Stimulated activated CD4-positive, alpha-beta T cell treated with anti-CD3 and anti-CD28 coated beads, Interleukin-1b, Interleukin-23, amount 100 ng/mL, for 1 hour (primary cell): Measurements from ENCODE around the gene IGSF21.
"Not testable (repeated sequence)": the region's sequence is repeated elsewhere in the genome, so short reads cannot be mapped to it uniquely, and the experiment has no call there.

Experiments used
- DNase-seq, 2 donors: peaks; one replicate each; pipeline ENCODE4 v3.0.0-alpha.2; 2020; ENCODE audit warnings: low read depth in 2 of 2

IGSF21 gene

GRCh38 chr1:18145851-18146618 lies 38.4 kb downstream of the IGSF21 start:
- no peak for DNase-seq

DNA sequence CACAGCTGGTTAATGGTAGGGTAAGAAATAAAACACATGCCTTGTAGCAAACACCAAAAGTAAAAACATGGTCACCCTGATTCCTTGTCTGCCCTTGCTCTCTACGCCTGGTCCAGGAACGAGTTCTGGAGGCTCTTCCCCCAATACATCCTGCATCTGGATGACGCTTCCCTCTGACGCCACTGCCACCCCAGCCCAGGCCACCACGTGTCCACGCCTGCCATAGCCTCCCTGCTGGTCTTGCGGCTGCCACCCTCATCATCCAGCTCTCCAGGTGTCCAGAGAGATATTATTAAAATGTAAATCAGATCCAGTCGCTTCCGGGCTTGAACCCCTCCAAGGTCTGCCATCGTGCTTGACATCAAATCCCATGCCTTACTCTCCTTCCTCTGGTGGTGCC lies 39.3 kb downstream of the IGSF21 start:
- DNase-seq = no peak

- DNase-seq = no peak
These were observed 40.1 kb downstream of the IGSF21 start for GRCh38 chr1:18147672-18148071.

GRCh38 chr1:18148461-18148860 lies 40.9 kb downstream of the IGSF21 start:
- no peak for DNase-seq

GRCh38 chr1:18149027-18149641 lies 41.5 kb downstream of the IGSF21 start:
- no peak for DNase-seq

DNA sequence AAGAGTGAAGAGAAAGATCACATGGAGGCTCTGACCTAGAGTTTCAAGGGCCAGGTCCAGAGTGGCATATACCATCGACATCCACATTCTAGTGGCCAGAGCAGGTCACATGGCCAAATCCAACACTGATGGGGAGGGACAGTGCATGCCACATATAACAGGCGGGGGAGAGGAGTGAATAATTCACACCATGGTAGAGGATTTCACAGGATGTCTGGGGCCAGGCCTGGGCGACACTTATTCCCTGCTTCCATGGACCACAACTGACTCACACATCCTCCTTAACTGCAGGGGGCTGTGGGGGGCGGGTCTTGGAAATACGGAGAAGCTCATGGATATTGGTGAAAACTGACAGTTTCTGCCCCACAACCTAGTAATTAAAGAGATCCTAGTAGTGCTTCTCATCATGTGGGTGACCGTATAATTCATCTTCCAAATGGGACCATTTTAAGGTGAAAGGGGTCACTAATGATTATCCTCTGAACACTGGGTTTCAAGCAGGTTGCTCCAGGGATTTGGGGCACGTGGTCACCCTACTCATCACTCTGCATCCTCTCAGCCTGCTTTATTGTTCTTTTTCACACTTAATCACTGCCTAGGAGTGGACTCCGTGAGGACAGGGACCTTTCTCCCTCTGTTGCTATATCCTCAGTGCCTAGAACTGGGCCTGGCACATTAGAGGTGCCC lies 44.0 kb downstream of the IGSF21 start:
- no peak for DNase-seq

DNA sequence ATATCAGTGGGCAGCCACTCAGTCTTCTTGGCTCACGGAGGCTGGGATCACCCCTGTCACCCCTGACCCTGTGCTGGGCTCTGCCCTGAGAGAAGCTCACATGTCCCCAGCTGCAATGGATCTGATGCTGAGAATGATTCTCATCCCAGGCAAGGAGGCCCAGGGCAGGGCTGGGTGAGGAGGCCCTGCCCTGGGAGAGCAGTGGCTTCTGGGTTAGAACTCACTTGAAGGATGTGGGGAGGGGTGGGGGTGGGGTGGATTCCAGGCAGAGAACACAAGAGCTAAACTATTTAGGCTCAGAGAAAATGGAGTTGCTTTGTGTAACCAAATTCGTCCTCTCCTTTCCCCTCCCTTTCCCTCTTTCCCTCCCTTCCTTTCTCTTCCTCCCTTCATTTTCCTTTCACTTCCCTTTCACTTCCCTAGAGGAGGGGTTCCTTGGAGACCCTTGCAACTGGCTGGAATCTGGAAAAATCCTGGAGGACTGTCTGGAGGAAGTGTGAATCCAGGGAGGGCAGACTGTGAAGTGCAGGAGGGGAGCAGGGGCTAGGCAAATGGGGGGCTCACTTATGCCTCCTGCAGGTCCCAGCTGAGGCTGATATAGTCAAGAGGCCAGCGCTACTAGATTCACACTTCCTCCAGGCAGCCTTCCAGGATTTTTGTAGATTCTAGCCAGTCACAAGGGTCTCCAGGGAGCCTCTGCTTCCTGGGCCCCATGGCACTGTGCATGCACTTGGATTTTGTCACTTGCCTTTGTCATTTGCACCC lies 47.0 kb downstream of the IGSF21 start:
- no peak for DNase-seq

DNA sequence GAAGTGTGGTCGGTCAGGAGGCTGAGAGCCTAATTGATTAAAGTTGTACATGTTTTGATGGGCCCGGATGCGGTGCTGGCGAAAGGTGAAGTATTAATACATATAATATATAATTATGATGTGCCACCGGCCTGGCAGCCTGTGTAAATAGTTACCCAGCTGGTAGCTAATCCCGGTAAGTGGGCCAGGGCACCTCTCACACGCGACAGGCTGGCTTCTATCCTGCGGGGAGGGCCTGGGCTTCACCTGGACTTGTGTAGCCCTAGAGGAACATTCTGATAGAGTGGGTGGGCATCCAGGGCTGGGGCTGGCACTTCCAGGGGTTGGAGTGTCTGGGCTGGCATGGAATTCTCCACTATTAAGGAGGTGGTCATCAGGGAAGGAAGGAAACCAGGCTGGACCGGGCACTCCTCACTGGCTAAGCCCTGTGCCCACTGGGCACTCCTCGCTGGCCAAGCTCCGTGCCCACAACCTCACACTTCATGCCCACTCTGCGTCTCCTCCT lies 48.3 kb downstream of the IGSF21 start:
- DNase-seq = no peak

GRCh38 chr1:18157352-18157751 lies 49.8 kb downstream of the IGSF21 start:
- no peak for DNase-seq

GRCh38 chr1:18157968-18158367 lies 50.4 kb downstream of the IGSF21 start:
- no peak for DNase-seq

DNA sequence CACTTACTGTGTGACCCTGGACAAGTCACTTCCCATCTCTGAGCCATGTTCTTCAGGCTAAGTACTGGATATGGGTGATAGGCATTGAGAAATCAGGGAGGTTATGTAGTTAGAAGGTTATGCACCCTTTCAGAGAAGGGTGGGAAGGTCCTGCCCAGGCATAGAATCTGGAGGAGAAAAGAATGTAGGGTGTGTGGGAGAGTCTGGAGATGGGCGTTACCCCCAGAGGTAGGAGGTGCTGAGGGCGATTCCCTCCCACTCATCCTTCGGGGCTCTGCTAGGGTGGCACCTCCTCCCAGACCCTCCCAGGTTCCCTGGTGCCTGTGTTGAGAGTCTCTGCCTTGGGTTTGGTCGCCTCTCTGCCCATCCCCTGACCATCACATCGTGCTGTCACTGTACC lies 51.1 kb downstream of the IGSF21 start:
- no peak for DNase-seq

DNA sequence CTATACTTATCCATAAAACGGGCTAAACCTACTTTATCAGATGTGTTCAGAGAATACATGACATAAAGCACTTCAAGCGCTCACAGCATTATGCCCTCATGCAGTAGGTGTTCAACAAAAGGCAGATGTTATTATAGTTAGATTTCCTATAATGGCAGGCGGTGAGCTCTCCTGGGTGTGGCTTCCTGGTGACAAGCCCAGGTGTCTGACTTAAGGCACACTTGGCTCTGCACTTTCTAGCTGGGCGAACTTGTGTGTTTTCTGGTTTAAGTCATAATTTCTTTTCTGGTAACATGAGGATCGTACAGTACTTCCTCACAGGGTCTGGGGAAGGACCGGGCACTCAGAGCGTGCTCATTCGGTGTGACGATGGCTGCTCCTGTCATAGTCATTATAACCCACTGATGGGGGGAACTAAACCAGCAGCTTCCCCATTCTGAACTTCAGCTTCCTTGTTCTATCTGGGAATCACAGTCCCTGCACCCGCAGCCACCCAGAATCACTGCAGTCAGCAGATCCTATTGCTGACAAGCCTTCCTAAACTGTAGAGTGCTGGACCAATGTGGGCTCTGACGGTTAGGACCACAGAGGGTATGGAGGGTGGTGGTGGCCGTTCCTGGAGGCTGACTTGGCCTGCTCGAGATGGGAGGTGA lies 52.8 kb downstream of the IGSF21 start:
- DNase-seq = no peak

GRCh38 chr1:18161690-18162089 lies 54.1 kb downstream of the IGSF21 start:
- no peak for DNase-seq

DNA sequence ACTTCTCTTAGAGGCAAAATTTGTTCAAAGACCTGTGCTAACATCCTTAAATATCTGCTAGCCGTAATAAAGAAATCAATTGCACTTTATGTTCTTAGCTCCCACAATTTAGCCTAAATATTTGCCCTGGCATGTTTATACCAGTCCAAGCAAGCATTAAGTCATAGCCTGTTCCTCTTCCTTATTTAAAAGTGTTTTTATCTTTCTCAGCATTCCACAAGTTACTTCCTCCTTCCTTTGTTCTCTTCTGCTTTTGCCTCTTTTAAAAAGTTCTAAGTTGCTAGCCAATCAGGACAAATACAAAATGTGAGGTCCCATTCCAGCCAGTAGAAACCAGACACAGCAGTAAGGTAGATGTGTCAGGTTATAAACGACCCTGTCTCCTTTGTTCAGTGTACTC lies 58.0 kb downstream of the IGSF21 start:
- not testable (repeated sequence) for DNase-seq

GRCh38 chr1:18166341-18166740 lies 58.7 kb downstream of the IGSF21 start:
- DNase-seq = no peak

DNA sequence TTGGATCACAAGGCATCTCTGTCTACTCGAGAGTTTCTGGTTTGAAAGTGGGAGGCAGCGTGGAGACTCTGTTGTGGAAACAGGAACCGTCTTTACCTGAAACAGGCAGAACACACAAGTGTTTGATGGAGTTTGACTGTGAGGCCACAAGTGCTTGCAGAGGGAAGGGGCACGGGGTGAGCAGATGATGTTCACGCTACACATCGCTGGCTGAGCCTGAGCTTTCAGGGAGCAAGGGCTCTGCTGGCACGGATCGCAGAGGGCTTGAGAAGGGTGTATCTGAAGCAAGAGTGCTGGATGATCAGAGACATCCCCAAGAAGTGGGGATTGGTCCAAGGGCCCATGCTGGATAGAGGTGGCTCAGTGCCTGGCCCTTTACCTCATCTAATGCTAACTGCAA lies 59.3 kb downstream of the IGSF21 start:
- DNase-seq = no peak

DNA sequence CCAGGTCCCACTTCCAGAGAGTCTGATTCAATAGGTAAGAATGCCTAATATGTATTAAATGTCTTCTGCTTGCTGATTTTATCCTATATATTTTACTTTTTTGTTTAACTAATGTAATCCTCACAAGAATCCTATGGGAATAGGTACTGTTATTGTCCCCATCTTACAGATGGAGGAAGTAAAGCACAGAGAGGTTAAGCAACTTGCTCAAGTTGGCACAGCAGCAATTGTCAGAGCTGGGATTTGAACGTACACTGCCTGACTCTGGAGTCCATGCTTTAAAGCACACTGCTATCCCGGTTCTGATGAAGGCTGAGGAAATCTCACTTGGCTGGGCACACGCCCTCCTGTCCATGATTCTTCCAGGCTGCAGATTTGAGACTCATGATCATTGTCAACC lies 62.8 kb downstream of the IGSF21 start:
- DNase-seq = no peak

DNA sequence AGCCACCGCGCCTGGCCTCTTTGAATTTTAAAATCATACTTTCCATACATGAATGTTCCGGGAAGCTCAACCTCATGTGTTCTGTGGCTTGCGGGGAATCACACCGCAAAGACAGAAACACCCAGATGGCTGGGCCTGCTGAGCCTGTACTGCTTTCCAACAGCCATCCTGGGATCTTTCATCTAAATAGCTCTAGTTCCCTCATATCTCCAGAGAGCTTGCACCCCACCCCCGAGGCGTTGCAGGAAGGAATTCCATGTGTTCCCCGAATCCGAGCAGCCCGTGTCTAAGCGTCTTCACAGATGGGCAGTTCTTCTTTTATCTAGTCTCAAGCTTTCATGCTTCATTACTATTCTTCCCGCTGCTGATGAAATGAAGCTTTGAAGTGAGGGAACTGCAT lies 66.4 kb downstream of the IGSF21 start:
- no peak for DNase-seq

DNA sequence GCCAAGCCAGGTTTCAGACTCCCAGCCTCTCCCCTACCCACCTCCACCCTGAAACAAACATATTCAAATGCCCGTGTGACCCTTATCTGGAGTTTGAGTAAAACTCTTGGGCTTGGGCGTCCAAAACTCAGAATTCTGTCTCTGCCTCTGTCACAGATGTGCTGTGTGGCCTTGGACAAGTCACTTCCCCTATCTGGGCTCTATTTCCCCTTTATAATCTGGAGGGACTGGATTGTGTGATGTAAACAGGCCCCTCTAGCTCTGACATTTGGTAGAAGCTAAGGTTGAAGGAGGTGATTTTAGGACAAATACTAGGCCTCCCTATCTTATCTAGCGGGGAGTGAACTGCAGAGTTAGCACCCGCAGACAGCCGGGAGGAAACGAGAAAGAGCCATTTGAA lies 67.5 kb downstream of the IGSF21 start:
- no peak for DNase-seq

DNA sequence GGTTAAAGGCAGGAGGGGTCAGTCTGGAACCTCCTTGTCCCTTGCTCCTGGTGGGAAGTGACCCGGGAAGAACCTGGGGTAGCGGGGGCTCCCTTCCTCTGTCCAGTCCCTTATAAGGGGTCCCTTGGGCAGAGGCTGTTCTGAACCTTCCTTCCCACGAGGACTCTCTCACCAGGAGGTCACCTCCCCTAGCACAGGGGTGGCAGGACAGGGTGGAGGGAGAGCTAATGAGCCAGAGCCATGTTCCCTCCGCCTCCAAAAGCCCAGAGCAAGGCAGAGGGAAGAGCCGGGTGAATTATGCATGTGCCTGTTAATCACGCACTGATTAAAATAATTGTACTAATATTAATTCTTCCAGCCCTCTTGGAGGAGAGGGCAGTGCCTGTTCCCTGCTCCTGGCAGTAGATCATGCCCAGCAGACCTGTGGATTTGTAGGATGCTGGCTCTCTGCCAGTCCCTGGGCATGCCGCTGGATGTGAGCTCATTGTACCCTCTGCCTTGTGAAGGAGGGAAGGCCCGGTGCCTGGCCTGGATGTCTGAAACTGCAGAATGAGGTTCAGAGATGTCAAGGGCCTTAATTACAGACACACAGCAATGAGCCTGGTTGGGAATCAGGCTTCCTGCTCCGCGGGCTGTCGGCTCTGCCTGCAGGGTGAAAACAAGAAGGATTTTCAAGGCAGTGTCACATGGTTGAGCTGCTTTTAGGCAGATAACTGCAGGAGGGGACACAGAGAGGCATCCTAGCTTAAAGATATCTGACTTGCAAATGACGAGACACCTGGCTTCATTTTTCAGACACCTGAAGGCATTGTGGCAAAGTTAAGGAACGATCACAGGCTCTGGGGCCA lies 68.2 kb downstream of the IGSF21 start:
- DNase-seq = no peak

GRCh38 chr1:18176619-18177018 lies 69.0 kb downstream of the IGSF21 start:
- no peak for DNase-seq
